ENCODE measurements around the gene TNFAIP8L2.
"Not testable (repeated sequence)": the region's sequence is repeated elsewhere in the genome, so short reads cannot be mapped to it uniquely, and the experiment has no call there.

TNFAIP8L2 gene

GRCh38 chr1:151146072-151146411 lies 10.4 kb upstream of the TNFAIP8L2 start:
- no peak for DNase-seq (ENCODE audit: low spot score)

GRCh38 chr1:151146412-151147131 lies 9.9 kb upstream of the TNFAIP8L2 start, which contains the start of gene SEMA6C:
SEMA6C (minus strand) TSS chr1:151146631; CDS start chr1:151142621, 4,010 bp downstream.
- peak; percentile 85 for DNase-seq (ENCODE audit: low spot score)

- no peak for DNase-seq (ENCODE audit: low spot score)
These were observed 9.3 kb upstream of the TNFAIP8L2 start for GRCh38 chr1:151147132-151147503.

- no peak for DNase-seq (ENCODE audit: low spot score)
These were observed 8.8 kb upstream of the TNFAIP8L2 start for GRCh38 chr1:151147665-151148064.

GRCh38 chr1:151157067-151157531 lies 650 bp downstream of the TNFAIP8L2 start:
- peak; percentile 60 for DNase-seq (ENCODE audit: low spot score)

GRCh38 chr1:151158326-151158725 lies 1.9 kb downstream of the TNFAIP8L2 start:
- peak; percentile 18 for DNase-seq (ENCODE audit: low spot score)

GRCh38 chr1:151158751-151159251 lies 2.4 kb downstream of the TNFAIP8L2 start:
- DNase-seq (ENCODE audit: low spot score) = no peak

- DNase-seq (ENCODE audit: low spot score) = no peak
These were observed 2.9 kb downstream of the TNFAIP8L2 start for GRCh38 chr1:151159373-151159772.

- DNase-seq (ENCODE audit: low spot score) = no peak
These were observed 8.4 kb downstream of the TNFAIP8L2 start for GRCh38 chr1:151164732-151165280.

- DNase-seq (ENCODE audit: low spot score) = no peak
These were observed 8.9 kb downstream of the TNFAIP8L2 start for GRCh38 chr1:151165281-151165737.

- peak; percentile 98 for DNase-seq (ENCODE audit: low spot score)
These were observed 9.5 kb downstream of the TNFAIP8L2 start, which contains the start of the genes LYSMD1 and SCNM1 for GRCh38 chr1:151165738-151166504. LYSMD1 (minus strand) TSS chr1:151165902; CDS start chr1:151165258, 644 bp downstream. SCNM1 (plus strand) TSS chr1:151166144; CDS start chr1:151166153, 9 bp downstream.

- no peak for DNase-seq (ENCODE audit: low spot score)
These were observed 10.1 kb downstream of the TNFAIP8L2 start for GRCh38 chr1:151166505-151166956.

- DNase-seq (ENCODE audit: low spot score) = no peak
These were observed 10.7 kb downstream of the TNFAIP8L2 start for GRCh38 chr1:151167116-151167515.

GRCh38 chr1:151171190-151171589 lies 14.7 kb downstream of the TNFAIP8L2 start:
- DNase-seq (ENCODE audit: low spot score) = no peak

- DNase-seq (ENCODE audit: low spot score) = no peak
These were observed 18.7 kb downstream of the TNFAIP8L2 start for GRCh38 chr1:151175041-151175741.

- DNase-seq (ENCODE audit: low spot score) = no peak
These were observed 19.4 kb downstream of the TNFAIP8L2 start, which contains the start of gene TMOD4 for GRCh38 chr1:151175863-151176262. TMOD4 (minus strand) TSS chr1:151175981; CDS start chr1:151174875, 1,106 bp downstream.

- DNase-seq (ENCODE audit: low spot score) = no peak
These were observed 20.1 kb downstream of the TNFAIP8L2 start for GRCh38 chr1:151176514-151177045.

GRCh38 chr1:151184211-151184610 lies 27.8 kb downstream of the TNFAIP8L2 start:
- DNase-seq (ENCODE audit: low spot score) = no peak

GRCh38 chr1:151187205-151187604 lies 30.8 kb downstream of the TNFAIP8L2 start:
- DNase-seq (ENCODE audit: low spot score) = no peak

GRCh38 chr1:151188667-151189066 lies 32.2 kb downstream of the TNFAIP8L2 start:
- DNase-seq (ENCODE audit: low spot score) = not testable (repeated sequence)

Measured in CD4-positive, alpha-beta T cell treated with Interleukin-2 at 100 ng/mL for 4 hours (primary cell).